Tongue (tissue), 2 donors: Measurements from ENCODE around the gene HEPACAM2. TPM values are rescaled to one million over a fixed set of nuclear protein-coding genes. Genes with fewer than 3 reads are reported as not detected.
A peak's percentile ranks its signal among the peaks of the same experiment; 100 is the strongest.

Source experiments
- DNase-seq: peaks from one replicate; pipeline ENCODE4 v3.0.0-alpha.2; 2015
- total RNA-seq: library from RNA; depleted of rRNA; stranded (reverse); fragments of >200 nt; gene quantifications from one replicate; pipeline ENCODE4 v1.2.3, GENCODE V29; 2014

The HEPACAM2 gene
- total RNA-seq = 0.21 TPM

GRCh38 chr7:93226310-93226709 lies at the start of gene HEPACAM2:
HEPACAM2 (minus strand) TSS chr7:93226469.
- no peak for DNase-seq

GRCh38 chr7:93265220-93265619 lies 39.0 kb upstream of the HEPACAM2 start:
- DNase-seq = no peak

GRCh38 chr7:93262535-93262934 lies 36.3 kb upstream of the HEPACAM2 start:
- DNase-seq = no peak

GRCh38 chr7:93258661-93259060 lies 32.4 kb upstream of the HEPACAM2 start:
- no peak for DNase-seq

GRCh38 chr7:93249491-93250148 lies 23.4 kb upstream of the HEPACAM2 start:
- DNase-seq = peak; percentile 7

GRCh38 chr7:93245525-93246432 lies 19.5 kb upstream of the HEPACAM2 start:
- DNase-seq = peak; percentile 57

- no peak for DNase-seq
Measured at GRCh38 chr7:93242106-93242505, 15.8 kb upstream of the HEPACAM2 start.

GRCh38 chr7:93239824-93240223 lies 13.6 kb upstream of the HEPACAM2 start:
- DNase-seq = no peak

GRCh38 chr7:93238748-93239147 lies 12.5 kb upstream of the HEPACAM2 start:
- no peak for DNase-seq

GRCh38 chr7:93238131-93238530 lies 11.9 kb upstream of the HEPACAM2 start:
- no peak for DNase-seq

- DNase-seq = no peak
Measured at GRCh38 chr7:93235541-93235940, 9.3 kb upstream of the HEPACAM2 start.

- no peak for DNase-seq
Measured at GRCh38 chr7:93232673-93233018, 6.4 kb upstream of the HEPACAM2 start.

GRCh38 chr7:93231799-93232672 lies 5.8 kb upstream of the HEPACAM2 start, which contains the start of gene VPS50:
VPS50 (plus strand) TSS chr7:93232366; CDS start chr7:93232468, 102 bp downstream.
- peak; percentile 99 for DNase-seq

- DNase-seq = no peak
Measured at GRCh38 chr7:93231259-93231658, 5.0 kb upstream of the HEPACAM2 start.

GRCh38 chr7:93228302-93228701 lies 2.0 kb upstream of the HEPACAM2 start:
- peak; percentile 73 for DNase-seq

- no peak for DNase-seq
Measured at GRCh38 chr7:93219868-93220267, 6.4 kb downstream of the HEPACAM2 start.

- DNase-seq = no peak
Measured at GRCh38 chr7:93218997-93219827, 7.1 kb downstream of the HEPACAM2 start.

GRCh38 chr7:93212881-93213280 lies 13.4 kb downstream of the HEPACAM2 start:
- no peak for DNase-seq

GRCh38 chr7:93211228-93211818 lies 14.9 kb downstream of the HEPACAM2 start:
- DNase-seq = no peak

- DNase-seq = no peak
Measured at GRCh38 chr7:93205046-93205445, 21.2 kb downstream of the HEPACAM2 start.

- no peak for DNase-seq
Measured at GRCh38 chr7:93203496-93203895, 22.8 kb downstream of the HEPACAM2 start.
